BE2C (cell line): ENCODE data around the gene BACH2.

ENCODE experiments used
- DNase-seq: peaks from one replicate; pipeline ENCODE4 v3.0.0-alpha.2; 2020
- H3K27me3 ChIP-seq: fragments of 250-450 bp; sonication (Bioruptor Pico); 2 replicates; pipeline ENCODE4 v1.5.1; 2020; ENCODE audit warnings: mild to moderate bottlenecking
- H3K36me3 ChIP-seq: fragments of 250-450 bp; sonication (Bioruptor Pico); 2 replicates; pipeline ENCODE4 v1.5.1; 2020; ENCODE audit warnings: mild to moderate bottlenecking
- H3K4me1 ChIP-seq: fragments of 250-450 bp; sonication (Bioruptor Pico); 2 replicates; pipeline ENCODE4 v1.5.1; 2020
- H3K4me3 ChIP-seq: 2 replicates; pipeline ENCODE4 v1.5.1; 2011; ENCODE audit warnings: low read depth, low read length
- H3K9me3 ChIP-seq: fragments of 250-450 bp; sonication (Bioruptor Pico); 2 replicates; pipeline ENCODE4 v1.5.1; 2020
- CTCF ChIP-seq: IDR thresholded peaks from 2 replicates; pipeline ENCODE4 v1.5.1; 2012; ENCODE audit warnings: mild to moderate bottlenecking, low read depth, low read length

The BACH2 gene

GRCh38 chr6:90186637-90187371 is 109.8 kb downstream of the BACH2 start:
- H3K9me3 ChIP-seq: no peaks in the 10 kb centered on the region
- DNase-seq: no peak

GRCh38 chr6:90186026-90186425 is 110.6 kb downstream of the BACH2 start:
- TF ChIP-seq CTCF: no peak
- Histone ChIP-seq H3K4me1 (no peaks in the 10 kb centered on the region), H3K27me3 (no peaks in the 10 kb centered on the region), H3K4me3 (no peak overlapping the region), H3K9me3 (no peaks in the 10 kb centered on the region), H3K36me3 (no peaks in the 10 kb centered on the region)
- no peak for DNase-seq

More at GRCh38 chr6:90186637-90187371, 109.8 kb downstream of the BACH2 start:
- no peak for TF ChIP-seq CTCF
- no peaks in the 10 kb centered on the region for H3K27me3 ChIP-seq
- H3K4me3 ChIP-seq: no peak overlapping the region
- no peaks in the 10 kb centered on the region for H3K4me1 ChIP-seq
- H3K36me3 ChIP-seq: no peaks in the 10 kb centered on the region

- DNase-seq: no peak
- no peaks in the 10 kb centered on the region for H3K27me3 ChIP-seq
- no peak for TF ChIP-seq CTCF
- H3K4me3 ChIP-seq: no peak overlapping the region
- H3K4me1 ChIP-seq: no peaks in the 10 kb centered on the region
- peaks cover 4% of the 10 kb centered on the region; the same call in 1 of the 2 replicates for H3K9me3 ChIP-seq
- H3K36me3 ChIP-seq: no peaks in the 10 kb centered on the region
Measured at GRCh38 chr6:90184334-90185298, 112.0 kb downstream of the BACH2 start.

- no peaks in the 10 kb centered on the region for H3K27me3 ChIP-seq
- H3K4me3 ChIP-seq: no peak overlapping the region
- no peaks in the 10 kb centered on the region for H3K4me1 ChIP-seq
- TF ChIP-seq CTCF: no peak
- peaks cover 4% of the 10 kb centered on the region; the same call in 1 of the 2 replicates for H3K9me3 ChIP-seq
- DNase-seq: no peak
- no peaks in the 10 kb centered on the region for H3K36me3 ChIP-seq
Measured at GRCh38 chr6:90183587-90184333, 112.9 kb downstream of the BACH2 start.

DNA sequence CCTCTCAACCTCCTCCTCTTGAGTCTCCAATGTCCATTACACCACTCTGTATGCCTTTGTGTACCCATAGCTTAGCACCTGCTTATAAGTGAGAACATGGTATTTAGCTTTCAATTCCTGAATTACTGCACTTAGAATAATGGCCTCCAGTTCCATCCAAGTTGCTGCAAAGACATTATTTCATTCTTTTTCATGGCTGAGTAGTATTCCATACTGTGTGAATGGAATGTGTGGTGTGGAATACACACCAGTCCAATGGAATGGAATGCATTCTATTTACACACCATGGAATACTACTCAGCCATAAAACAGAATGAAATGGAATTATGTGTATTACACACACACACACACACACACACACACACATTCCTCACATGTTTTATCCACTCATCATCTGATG is 116.1 kb downstream of the BACH2 start:
- no peak overlapping the region for H3K4me3 ChIP-seq
- DNase-seq: no peak
- TF ChIP-seq CTCF: no peak
- H3K36me3 ChIP-seq: no peaks in the 10 kb centered on the region
- H3K4me1 ChIP-seq: no peaks in the 10 kb centered on the region
- no peaks in the 10 kb centered on the region for H3K27me3 ChIP-seq
- H3K9me3 ChIP-seq: peaks cover 4% of the 10 kb centered on the region; the same call in 1 of the 2 replicates
